H1 (cell line): ENCODE data around the gene UPF1. TPM values are rescaled to one million over a fixed set of nuclear protein-coding genes. Genes with fewer than 3 reads are reported as not detected.

ENCODE experiments used
- CTCF ChIA-PET: fragments of 300-600 bp; sonication (Branson Sonifier 250); formaldehyde crosslinking; loops from one replicate; lab custom pipeline; 2021; ENCODE audit not compliant: partially characterized antibody; lab: Charles Lee
- POLR2A ChIA-PET: fragments of 300-600 bp; sonication (Branson Sonifier 250); formaldehyde crosslinking; loops from one replicate; lab custom pipeline; 2021; ENCODE audit warnings: inconsistent platforms; ENCODE audit not compliant: partially characterized antibody; lab: Charles Lee
- DNase-seq, 2 experiments: peaks; one replicate each; pipeline versions ENCODE4 v3.0.0 to v3.0.0-alpha.2; 2010 to 2022; ENCODE audit warnings: low spot score in 2 of 2, low read depth in 1 of 2, mixed read lengths in 1 of 2
- FAIRE-seq: peaks from 2 replicates; lab custom pipeline; 2011; peaks lifted over from hg19 to GRCh38; lab: Jason Lieb, UNC
- H2AFZ ChIP-seq: 2 replicates; pipeline ENCODE4 v1.8.1; 2012; ENCODE audit warnings: low read length, inconsistent platforms
- H2AK5ac ChIP-seq: 2 replicates; pipeline ENCODE4 v1.6.1; 2013; ENCODE audit warnings: low read depth, low read length
- H2BK120ac ChIP-seq: replicated peaks from 2 replicates; pipeline ENCODE3; 2013; ENCODE audit warnings: low read depth, low read length, inconsistent platforms
- H2BK12ac ChIP-seq: 2 replicates; pipeline ENCODE4 v1.6.1; 2013; ENCODE audit warnings: low read depth, low read length
- H2BK15ac ChIP-seq: 2 replicates; pipeline ENCODE4 v1.6.1; 2013; ENCODE audit warnings: low read length
- H2BK20ac ChIP-seq: 2 replicates; pipeline ENCODE4 v1.6.1; 2013; ENCODE audit warnings: low read length
- H2BK5ac ChIP-seq: 2 replicates; pipeline ENCODE4 v1.6.1; 2013; ENCODE audit warnings: low read depth, low read length
- H3K14ac ChIP-seq: 2 replicates; pipeline ENCODE4 v1.6.1; 2013; ENCODE audit warnings: inconsistent platforms; ENCODE audit not compliant: insufficient read length
- H3K18ac ChIP-seq: 2 replicates; pipeline ENCODE4 v1.6.1; 2013; ENCODE audit warnings: low read length; ENCODE audit errors: extremely low read depth
- H3K23ac ChIP-seq: 2 replicates; pipeline ENCODE4 v1.6.1; 2013; ENCODE audit warnings: inconsistent platforms; ENCODE audit not compliant: insufficient read length
- H3K23me2 ChIP-seq: 2 replicates; pipeline ENCODE4 v1.6.1; 2013; ENCODE audit warnings: low read depth, low read length
- H3K27ac ChIP-seq: 2 replicates; pipeline ENCODE4 v1.6.1; 2011; ENCODE audit warnings: low read depth, low read length, inconsistent platforms
- H3K27me3 ChIP-seq, 4 experiments: replicated peaks in 1 of 4; 1 replicate in 1 of 4; 2 replicates in 3 of 4; pipeline versions ENCODE4 v1.6.1 to v1.8.1; 2011 to 2013; ENCODE audit warnings: low read length in 3 of 4, mild to moderate bottlenecking in 3 of 4, inconsistent platforms in 2 of 4, mixed read lengths in 2 of 4, moderate library complexity in 1 of 4; ENCODE audit not compliant: control insufficient read depth in 3 of 4, insufficient read depth in 3 of 4; ENCODE audit errors: extremely low read depth in 1 of 4
- H3K36me3 ChIP-seq, 4 experiments: 2 replicates each; pipeline versions ENCODE4 v1.6.1 to v1.8.1; 2011 to 2013; ENCODE audit warnings: mild to moderate bottlenecking in 4 of 4, low read length in 3 of 4, moderate library complexity in 2 of 4, control low read depth in 1 of 4, inconsistent platforms in 1 of 4; ENCODE audit not compliant: insufficient read depth in 4 of 4, control insufficient read depth in 2 of 4
- H3K4ac ChIP-seq: replicated peaks from 2 replicates; pipeline ENCODE3; 2013; ENCODE audit warnings: low read length, low read depth, mixed read lengths, inconsistent platforms; ENCODE audit not compliant: insufficient read length
- H3K4me1 ChIP-seq, 4 experiments: replicated peaks in 1 of 4; 1 replicate in 1 of 4; 2 replicates in 3 of 4; pipeline versions ENCODE4 v1.6.1 to v1.8.1; 2011 to 2013; ENCODE audit warnings: low read length in 3 of 4, inconsistent platforms in 2 of 4, mixed read lengths in 1 of 4; ENCODE audit not compliant: insufficient read depth in 4 of 4, control insufficient read depth in 3 of 4
- H3K4me2 ChIP-seq, 2 experiments: 2 replicates each; pipeline versions ENCODE4 v1.6.1 to v1.8.1; 2011 to 2013; ENCODE audit warnings: low read depth in 2 of 2, low read length in 2 of 2, control low read depth in 1 of 2, inconsistent platforms in 1 of 2, mild to moderate bottlenecking in 1 of 2; ENCODE audit not compliant: insufficient read depth in 1 of 2
- H3K4me3 ChIP-seq, 4 experiments: fragments of 200-600, 300-600 bp in 1 of 4; sonication (generic), shearing (Covaris generic), sonication (Bioruptor Twin) in 1 of 4; 2 replicates each; pipeline versions ENCODE4 v1.5.1 to v1.8.1; 2011 to 2016; ENCODE audit warnings: low read length in 4 of 4, low read depth in 3 of 4, control low read depth in 2 of 4, inconsistent platforms in 2 of 4, mild to moderate bottlenecking in 2 of 4, mixed read lengths in 1 of 4, moderate library complexity in 1 of 4; ENCODE audit not compliant: insufficient read depth in 2 of 4; ENCODE audit errors: extremely low read depth in 1 of 4
- H3K56ac ChIP-seq: replicated peaks from 2 replicates; pipeline ENCODE3; 2013; ENCODE audit warnings: low read depth, mild to moderate bottlenecking, mixed read lengths, low read length, inconsistent platforms; ENCODE audit not compliant: insufficient read length
- H3K79me1 ChIP-seq: 2 replicates; pipeline ENCODE4 v1.6.1; 2013; ENCODE audit warnings: low read depth, low read length, control low read depth
- H3K79me2 ChIP-seq, 2 experiments: 2 replicates each; pipeline versions ENCODE4 v1.6.1 to v1.8.1; 2012 to 2013; ENCODE audit warnings: low read length in 2 of 2, mild to moderate bottlenecking in 2 of 2, inconsistent platforms in 1 of 2; ENCODE audit not compliant: insufficient read depth in 2 of 2, control insufficient read depth in 1 of 2
- H3K9ac ChIP-seq, 4 experiments: replicated peaks in 1 of 4; 1 replicate in 1 of 4; 2 replicates in 3 of 4; pipeline versions ENCODE4 v1.6.1 to v1.8.1; 2011 to 2013; ENCODE audit warnings: low read depth in 3 of 4, low read length in 3 of 4, control low read depth in 2 of 4, mild to moderate bottlenecking in 2 of 4, moderate library complexity in 2 of 4, inconsistent platforms in 1 of 4; ENCODE audit errors: extremely low read depth in 1 of 4
- H3K9me3 ChIP-seq, 2 experiments: 2 replicates each; pipeline versions ENCODE4 v1.6.1 to v1.8.1; 2012 to 2013; ENCODE audit warnings: mild to moderate bottlenecking in 2 of 2, moderate library complexity in 2 of 2, control low read depth in 1 of 2, inconsistent platforms in 1 of 2, low read depth in 1 of 2, low read length in 1 of 2, mixed read lengths in 1 of 2; ENCODE audit not compliant: insufficient read depth in 2 of 2
- H4K20me1 ChIP-seq, 2 experiments: replicated peaks in 1 of 2; 2 replicates each; pipeline versions ENCODE3 to v1.8.1; 2011 to 2013; ENCODE audit warnings: inconsistent platforms in 2 of 2, low read length in 2 of 2, mild to moderate bottlenecking in 1 of 2; ENCODE audit not compliant: insufficient read depth in 2 of 2, control insufficient read depth in 1 of 2
- H4K5ac ChIP-seq: 2 replicates; pipeline ENCODE4 v1.6.1; 2013; ENCODE audit warnings: low read length, low read depth, mixed read lengths, inconsistent platforms; ENCODE audit not compliant: insufficient read length
- H4K8ac ChIP-seq: 2 replicates; pipeline ENCODE4 v1.8.0; 2013; ENCODE audit warnings: mild to moderate bottlenecking, moderate library complexity, low read length, inconsistent platforms; ENCODE audit not compliant: insufficient read depth; ENCODE audit errors: extremely low read depth
- H4K91ac ChIP-seq: replicated peaks from 2 replicates; pipeline ENCODE3; 2013; ENCODE audit warnings: low read length, mixed read lengths, inconsistent platforms; ENCODE audit not compliant: insufficient read length
- BRCA1 ChIP-seq: IDR thresholded peaks from 2 replicates; pipeline ENCODE4 v1.6.1; 2012; ENCODE audit warnings: low read depth, low read length, improper control_type of control experiment
- CBX5 ChIP-seq: fragments of 300-800, 300-1000 bp; sonication (generic); IDR thresholded peaks from 2 replicates; pipeline ENCODE4 v1.7.1; 2016; ENCODE audit warnings: antibody characterized with exemption, low read length, low read depth
- CREB1 ChIP-seq: IDR thresholded peaks from 2 replicates; pipeline ENCODE4 v1.6.1; 2012; ENCODE audit warnings: inconsistent platforms
- EZH2 ChIP-seq: fragments of 200-600 bp; sonication (generic); IDR thresholded peaks from 2 replicates; pipeline ENCODE4 v1.7.1; 2012; ENCODE audit warnings: low read depth, mild to moderate bottlenecking, moderate library complexity, low read length, inconsistent platforms; ENCODE audit not compliant: severe bottlenecking
- GTF2F1 ChIP-seq: IDR thresholded peaks from 2 replicates; pipeline ENCODE4 v1.6.1; 2012; ENCODE audit warnings: low read depth, low read length, improper control_type of control experiment, borderline replicate concordance
- KDM1A ChIP-seq: fragments of 200-600, 300-600 bp; sonication (generic); IDR thresholded peaks from 2 replicates; pipeline ENCODE4 v1.7.1; 2016; ENCODE audit warnings: mild to moderate bottlenecking, low read length, borderline replicate concordance
- MAFK ChIP-seq: IDR thresholded peaks from 2 replicates; pipeline ENCODE4 v1.6.1; 2012; ENCODE audit warnings: low read depth, mild to moderate bottlenecking, improper control_type of control experiment, low read length
- POLR2A ChIP-seq, 2 experiments: IDR thresholded peaks; 1 replicate in 1 of 2; 2 replicates in 1 of 2; pipeline ENCODE4 v1.6.1; 2011; ENCODE audit warnings: low read depth in 2 of 2, low read length in 2 of 2, mild to moderate bottlenecking in 2 of 2; ENCODE audit errors: control extremely low read depth in 1 of 2
- RBBP5 ChIP-seq: IDR thresholded peaks from 2 replicates; pipeline ENCODE4 v1.7.1; 2012; ENCODE audit warnings: low read depth, mild to moderate bottlenecking, inconsistent platforms, low read length, moderate library complexity, borderline replicate concordance
- SIRT6 ChIP-seq: IDR thresholded peaks from one replicate; pipeline ENCODE4 v1.7.1; 2012; ENCODE audit warnings: low read length, inconsistent platforms
- SP2 ChIP-seq: IDR thresholded peaks from 2 replicates; pipeline ENCODE4 v1.6.1; 2012; ENCODE audit warnings: mild to moderate bottlenecking, low read length, inconsistent platforms
- WGBS, 2 experiments: shearing (Covaris generic) in 1 of 2; methylation state at CpG; one replicate each; pipeline versions ENCODE4 v1.1.6 to v1.1.7; 2013 to 2015; ENCODE audit warnings: low lambda C conversion rate in 2 of 2, mixed read lengths in 2 of 2, inconsistent platforms in 1 of 2, low coverage in 1 of 2, missing lambda C conversion rate in 1 of 2; ENCODE audit not compliant: insufficient replicate concordance in 2 of 2, insufficient coverage in 1 of 2, insufficient read length in 1 of 2; ENCODE audit errors: extremely low coverage in 1 of 2, missing lambda C conversion rate in 1 of 2; 5-methylcytosine and 5-hydroxymethylcytosine counted together
- polyA plus RNA-seq, 7 experiments: library from polyadenylated mRNA; depleted of rRNA in 3 of 7; stranded (reverse) in 5 of 7; unstranded in 2 of 7; fragments of >200 nt in 5 of 7; fragments of 200-250 nt in 2 of 7; gene quantifications; 1 replicate in 5 of 7; 2 replicates in 1 of 7; 4 replicates in 1 of 7; pipeline versions ENCODE4 v1.2.1 to v1.2.3, GENCODE V29; 2011 to 2013; ENCODE audit warnings: missing spikeins in 2 of 7, mixed read lengths in 2 of 7
- total RNA-seq: library from RNA; stranded (reverse); fragmentation: NEBNext Ultra II Directional; extraction: Animal tissue kit (Norgen Biotek cat#: 25700); gene quantifications from 2 replicates; pipeline ENCODE4 v1.2.1, GENCODE V29; 2021
- TF ChIP-seq, protein P1 (sequence below): IDR thresholded peaks from 2 replicates; pipeline ENCODE4 v1.6.1; 2011; ENCODE audit warnings: low read depth, mild to moderate bottlenecking, low read length; ENCODE audit not compliant: insufficient read depth

Gene UPF1
- total and polyA plus RNA-seq, 2 of the 8 experiments (the other 6 are each of a cell fraction or from before 2014, with no cell fraction given) = 46.4 to 62.0 TPM

DNA sequence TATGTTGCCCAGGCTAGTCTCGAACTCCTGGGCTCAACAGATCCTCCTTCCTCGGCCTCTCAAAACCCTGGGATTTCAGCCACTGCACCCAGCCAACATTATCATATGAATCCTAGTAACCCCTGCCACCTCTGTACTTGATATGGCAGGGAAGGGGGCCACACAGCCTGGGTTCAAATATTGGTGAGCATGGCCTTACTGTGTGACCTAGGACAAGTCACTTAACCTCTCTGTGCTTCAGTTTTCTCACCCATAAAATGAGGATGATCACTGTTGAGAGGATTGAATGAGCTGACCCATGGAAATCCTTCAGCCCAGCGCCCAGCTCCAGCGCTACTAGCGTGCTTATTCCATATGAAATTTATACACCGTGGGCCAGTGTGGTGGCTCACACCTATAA, 37.1 kb upstream of the UPF1 start:
- TF ChIP-seq SP2 = no peak
- TF ChIP-seq POLR2A (IDR thresholded peaks at IDR 0.05; ENCODE audit: control extremely low read depth in 1 of 2, low read depth in 2 of 2, low read length in 2 of 2) = no peak
- no peak for TF ChIP-seq CBX5
- no peak for TF ChIP-seq MAFK
- TF ChIP-seq SIRT6 = no peak
- TF ChIP-seq EZH2 = peak; percentile 38
- TF ChIP-seq BRCA1 = no peak
- TF ChIP-seq, protein P1, sequence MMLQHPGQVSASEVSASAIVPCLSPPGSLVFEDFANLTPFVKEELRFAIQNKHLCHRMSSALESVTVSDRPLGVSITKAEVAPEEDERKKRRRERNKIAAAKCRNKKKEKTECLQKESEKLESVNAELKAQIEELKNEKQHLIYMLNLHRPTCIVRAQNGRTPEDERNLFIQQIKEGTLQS = no peak
- TF ChIP-seq GTF2F1 = no peak
- peak; percentile 55; the same call in 1 of the 2 replicates for TF ChIP-seq KDM1A
- TF ChIP-seq CREB1 = no peak
- TF ChIP-seq RBBP5 = no peak
- ChIA-PET POLR2A (interaction anchor here (0.7 kb wide), 2 partner anchors 7 to 9 kb away, joined by 3 read pairs; no protein-coding TSS in a partner anchor), CTCF (interaction anchor here (0.7 to 1.7 kb wide), 5 partner anchors 8 to 275 kb away, joined by 3 to 6 read pairs (median 3); no protein-coding TSS in a partner anchor)
- 84% methylated on average over 6 of the region's 6 CpGs; no CpG with 5 or more reads in 1 of the 2 experiments for WGBS, 2 experiments
- H2AFZ ChIP-seq = no peak overlapping the region
- DNase-seq = no peak
- H3K4ac ChIP-seq = no peak overlapping the region
- H2BK15ac ChIP-seq = no peak overlapping the region
- no peak overlapping the region for H4K91ac ChIP-seq
- H4K5ac ChIP-seq = no peak overlapping the region
- no peaks in the 10 kb centered on the region for H3K79me2 ChIP-seq
- no peak overlapping the region for H3K14ac ChIP-seq
- H3K23me2 ChIP-seq = peaks cover 13% of the 10 kb centered on the region; the same call in 1 of the 2 replicates
- H3K23ac ChIP-seq = no peak overlapping the region
- no peaks in the 10 kb centered on the region; a peak in 1 of 4 replicates for H3K9me3 ChIP-seq
- no peak overlapping the region for H2BK20ac ChIP-seq
- H3K4me1 ChIP-seq = peaks cover 0 to 14% (median 5%) of the 10 kb centered on the region in 4 experiments; a peak in 5 of 7 replicates
- H2BK5ac ChIP-seq = no peak overlapping the region
- no peak overlapping the region for H4K8ac ChIP-seq
- no peak overlapping the region for H2BK12ac ChIP-seq
- no peak overlapping the region for H3K4me2 ChIP-seq
- H3K4me3 ChIP-seq = no peak overlapping the region
- peaks cover 41 to 77% (median 67%) of the 10 kb centered on the region in 4 experiments for H3K27me3 ChIP-seq
- H3K9ac ChIP-seq = no peak overlapping the region
- no peak overlapping the region for H2BK120ac ChIP-seq
- H3K27ac ChIP-seq = no peak overlapping the region
- H3K56ac ChIP-seq = no peak overlapping the region
- H3K18ac ChIP-seq = no peak overlapping the region
- no peaks in the 10 kb centered on the region for H3K79me1 ChIP-seq
- peaks cover 0 to 7% (median 0%) of the 10 kb centered on the region in 4 experiments; a peak in 1 of 8 replicates for H3K36me3 ChIP-seq
- peaks cover 2 to 18% of the 10 kb centered on the region in 2 experiments for H4K20me1 ChIP-seq
- no peak overlapping the region for H2AK5ac ChIP-seq
- no peak for FAIRE-seq
